Measurements from ENCODE around the gene CALR3.

The CALR3 gene

DNA sequence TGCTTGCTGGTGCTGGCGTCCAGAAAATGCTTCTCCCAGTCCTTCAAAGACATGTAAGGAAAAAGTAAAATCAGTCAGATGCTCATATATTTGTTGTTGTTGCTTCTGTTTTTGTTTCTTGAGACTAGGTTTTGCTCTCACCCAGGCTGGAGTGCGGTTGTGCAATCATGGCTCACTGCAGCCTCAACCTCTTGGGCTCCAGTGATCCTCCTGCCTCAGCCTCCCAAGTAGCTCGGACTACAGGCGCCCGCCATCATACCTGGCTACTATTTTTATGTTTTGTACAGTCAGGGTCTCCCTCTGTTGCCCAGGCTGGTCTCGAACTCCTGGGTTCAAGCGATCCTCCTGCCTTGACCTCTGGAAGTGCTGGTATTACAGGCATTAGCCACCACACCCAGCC lies 13.2 kb downstream of the CALR3 start:
- Histone ChIP-seq H3K9ac (ENCODE audit: low read depth, low read length, poor library complexity, severe bottlenecking) (no peak overlapping the region), H3K4me1 (ENCODE audit: insufficient read depth, low read length, poor library complexity, severe bottlenecking) (no peaks in the 10 kb centered on the region), H2AFZ (ENCODE audit: low read length) (no peak overlapping the region), H3K4me3 (ENCODE audit: low read length, poor library complexity, severe bottlenecking) (no peak overlapping the region), H3K9me3 (ENCODE audit: insufficient read depth, low read depth, low read length) (no peaks in the 10 kb centered on the region), H3K79me2 (ENCODE audit: insufficient read depth, low read length) (no peaks in the 10 kb centered on the region), H3F3A (ENCODE audit: low read depth) (no peaks in the 10 kb centered on the region), H3K9me2 (replicated peaks; ENCODE audit: low read depth, low read length) (no peaks in the 10 kb centered on the region), H3K27me3 (ENCODE audit: insufficient read depth, low read length, poor library complexity, severe bottlenecking) (no peaks in the 10 kb centered on the region), H3K4me2 (ENCODE audit: low read depth, low read length, poor library complexity, severe bottlenecking) (no peak overlapping the region), H3K36me3 (ENCODE audit: insufficient read depth, low read length) (no peaks in the 10 kb centered on the region), H4K20me1 (ENCODE audit: insufficient read depth, low read length, poor library complexity, severe bottlenecking) (no peaks in the 10 kb centered on the region)
- TF ChIP-seq EZH2phosphoT487 (IDR thresholded peaks at IDR 0.05; ENCODE audit: borderline replicate concordance), result no peak
- TF ChIP-seq, protein P1, sequence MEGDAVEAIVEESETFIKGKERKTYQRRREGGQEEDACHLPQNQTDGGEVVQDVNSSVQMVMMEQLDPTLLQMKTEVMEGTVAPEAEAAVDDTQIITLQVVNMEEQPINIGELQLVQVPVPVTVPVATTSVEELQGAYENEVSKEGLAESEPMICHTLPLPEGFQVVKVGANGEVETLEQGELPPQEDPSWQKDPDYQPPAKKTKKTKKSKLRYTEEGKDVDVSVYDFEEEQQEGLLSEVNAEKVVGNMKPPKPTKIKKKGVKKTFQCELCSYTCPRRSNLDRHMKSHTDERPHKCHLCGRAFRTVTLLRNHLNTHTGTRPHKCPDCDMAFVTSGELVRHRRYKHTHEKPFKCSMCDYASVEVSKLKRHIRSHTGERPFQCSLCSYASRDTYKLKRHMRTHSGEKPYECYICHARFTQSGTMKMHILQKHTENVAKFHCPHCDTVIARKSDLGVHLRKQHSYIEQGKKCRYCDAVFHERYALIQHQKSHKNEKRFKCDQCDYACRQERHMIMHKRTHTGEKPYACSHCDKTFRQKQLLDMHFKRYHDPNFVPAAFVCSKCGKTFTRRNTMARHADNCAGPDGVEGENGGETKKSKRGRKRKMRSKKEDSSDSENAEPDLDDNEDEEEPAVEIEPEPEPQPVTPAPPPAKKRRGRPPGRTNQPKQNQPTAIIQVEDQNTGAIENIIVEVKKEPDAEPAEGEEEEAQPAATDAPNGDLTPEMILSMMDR (conservative IDR thresholded peaks at IDR 0.05; ENCODE audit: low read length), result no peak

DNA sequence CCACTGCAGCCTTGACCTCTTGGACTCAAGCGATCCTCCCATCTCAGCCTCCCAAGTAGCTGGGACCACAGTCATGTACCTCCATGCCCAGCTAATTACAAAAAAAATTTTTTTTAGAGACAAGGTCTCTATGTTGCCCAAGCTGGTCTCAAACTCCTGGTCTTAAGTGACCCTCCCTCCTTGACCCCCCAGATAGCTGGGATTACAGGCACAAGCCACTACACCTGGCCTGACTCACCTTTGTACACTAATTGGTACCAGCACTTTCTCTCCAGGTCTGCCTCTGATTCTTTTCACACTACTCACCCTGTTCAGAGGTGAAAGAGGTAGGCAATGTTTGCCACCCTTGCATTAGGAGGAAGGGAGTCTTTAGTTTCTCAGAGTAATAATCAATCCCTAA lies 18.7 kb downstream of the CALR3 start:
- Histone ChIP-seq H3K9ac (ENCODE audit: low read depth, low read length, poor library complexity, severe bottlenecking) (no peak overlapping the region), H3K4me1 (ENCODE audit: insufficient read depth, low read length, poor library complexity, severe bottlenecking) (peaks cover 2% of the 10 kb centered on the region), H4K20me1 (ENCODE audit: insufficient read depth, low read length, poor library complexity, severe bottlenecking) (no peaks in the 10 kb centered on the region), H3K36me3 (ENCODE audit: insufficient read depth, low read length) (no peaks in the 10 kb centered on the region), H3K9me3 (ENCODE audit: insufficient read depth, low read depth, low read length) (no peaks in the 10 kb centered on the region), H3F3A (ENCODE audit: low read depth) (no peaks in the 10 kb centered on the region), H2AFZ (ENCODE audit: low read length) (no peak overlapping the region), H3K4me3 (ENCODE audit: low read length, poor library complexity, severe bottlenecking) (no peak overlapping the region), H3K4me2 (ENCODE audit: low read depth, low read length, poor library complexity, severe bottlenecking) (no peak overlapping the region), H3K27me3 (ENCODE audit: insufficient read depth, low read length, poor library complexity, severe bottlenecking) (no peaks in the 10 kb centered on the region), H3K79me2 (ENCODE audit: insufficient read depth, low read length) (no peaks in the 10 kb centered on the region), H3K9me2 (replicated peaks; ENCODE audit: low read depth, low read length) (no peaks in the 10 kb centered on the region)
- TF ChIP-seq, protein P1 (conservative IDR thresholded peaks at IDR 0.05; ENCODE audit: low read length), result no peak
- no peak for TF ChIP-seq EZH2phosphoT487 (IDR thresholded peaks at IDR 0.05; ENCODE audit: borderline replicate concordance)

DNA sequence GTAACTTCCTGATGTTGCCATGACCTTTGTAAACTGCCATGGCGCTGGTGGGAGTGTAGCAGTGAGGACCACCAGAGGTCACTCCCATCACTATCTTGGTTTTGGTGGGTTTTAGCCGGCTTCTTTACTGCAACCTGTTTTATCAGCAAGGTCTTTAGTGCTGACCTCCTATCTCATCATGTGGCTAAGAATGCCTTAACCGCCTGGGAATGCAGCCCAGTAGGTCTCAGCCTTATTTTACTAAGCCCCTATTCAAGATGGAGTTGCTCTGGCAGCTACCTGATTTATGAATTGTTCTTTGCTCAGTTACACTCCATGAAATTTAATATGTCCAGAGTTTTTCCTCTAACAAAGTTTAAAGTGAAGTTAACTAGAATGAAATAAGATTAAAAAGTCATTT lies 19.6 kb downstream of the CALR3 start:
- H4K20me1 ChIP-seq (ENCODE audit: insufficient read depth, low read length, poor library complexity, severe bottlenecking), result peaks cover under 1% of the 10 kb centered on the region
- no peaks in the 10 kb centered on the region for H3K9me3 ChIP-seq (ENCODE audit: insufficient read depth, low read depth, low read length)
- H3K27me3 ChIP-seq (ENCODE audit: insufficient read depth, low read length, poor library complexity, severe bottlenecking), result no peaks in the 10 kb centered on the region
- H3K4me1 ChIP-seq (ENCODE audit: insufficient read depth, low read length, poor library complexity, severe bottlenecking), result peaks cover 5% of the 10 kb centered on the region
- no peaks in the 10 kb centered on the region for H3F3A ChIP-seq (ENCODE audit: low read depth)
- no peak overlapping the region for H3K4me2 ChIP-seq (ENCODE audit: low read depth, low read length, poor library complexity, severe bottlenecking)
- peaks cover 2% of the 10 kb centered on the region for H3K79me2 ChIP-seq (ENCODE audit: insufficient read depth, low read length)
- H3K9ac ChIP-seq (ENCODE audit: low read depth, low read length, poor library complexity, severe bottlenecking), result no peak overlapping the region
- H3K9me2 ChIP-seq (replicated peaks; ENCODE audit: low read depth, low read length), result no peaks in the 10 kb centered on the region
- H2AFZ ChIP-seq (ENCODE audit: low read length), result no peak overlapping the region
- no peak overlapping the region for H3K4me3 ChIP-seq (ENCODE audit: low read length, poor library complexity, severe bottlenecking)
- no peaks in the 10 kb centered on the region for H3K36me3 ChIP-seq (ENCODE audit: insufficient read depth, low read length)
- no peak for TF ChIP-seq EZH2phosphoT487 (IDR thresholded peaks at IDR 0.05; ENCODE audit: borderline replicate concordance)
- TF ChIP-seq, protein P1 (conservative IDR thresholded peaks at IDR 0.05; ENCODE audit: low read length), result no peak
